GM12878 (cell line): ENCODE measurements around the gene CLEC2L. TPM values are rescaled to one million over a fixed set of nuclear protein-coding genes. Genes with fewer than 3 reads are reported as not detected.

Source experiments
- ATAC-seq: fragments of 200-7000 bp; cut with Tn5 transposase; 3 replicates; pipeline ENCODE4 v1.9.1; 2020; ENCODE audit warnings: mild to moderate bottlenecking, moderate library complexity
- BruUV-seq: library from RNA; stranded (reverse); fragments of 400-500 nt; replicated peaks from 2 replicates; lab custom pipeline; 2021; lab: Mats Ljungman, UMichigan
- CTCF ChIA-PET: fragments of 300-600 bp; sonication (Branson Sonifier 250); formaldehyde crosslinking; extraction: SDS; loops from one replicate; lab custom pipeline; 2021; ENCODE audit warnings: inconsistent platforms; lab: Yijun Ruan, JAX
- POLR2A ChIA-PET: fragments of 350-600 bp; formaldehyde crosslinking; extraction: SDS; loops from one replicate; lab custom pipeline; 2021; ENCODE audit warnings: inconsistent platforms; lab: Charles Lee
- RAD21 ChIA-PET: fragments of 300-600 bp; sonication (Branson Sonifier 250); formaldehyde crosslinking; loops from one replicate; lab custom pipeline; 2023; ENCODE audit warnings: antibody characterized with exemption; ENCODE audit not compliant: unreplicated experiment; lab: Charles Lee
- SMC1A ChIA-PET: fragments of 300-600 bp; sonication (Branson Sonifier 250); formaldehyde crosslinking; loops from one replicate; lab custom pipeline; 2023; ENCODE audit not compliant: unreplicated experiment, uncharacterized antibody; lab: Charles Lee
- DNase-seq: peaks from one replicate; pipeline ENCODE4 v3.0.0-alpha.2; 2011; ENCODE audit warnings: low read depth, low spot score
- FAIRE-seq: peaks from 3 replicates; lab custom pipeline; 2011; peaks lifted over from hg19 to GRCh38; lab: Jason Lieb, UNC
- H2AFZ ChIP-seq: 2 replicates; pipeline ENCODE4 v1.6.0; 2011; ENCODE audit warnings: low read depth, low read length, control low read depth; ENCODE audit not compliant: control insufficient read depth
- H3K27ac ChIP-seq: 2 replicates; pipeline ENCODE4 v1.5.1; 2011; ENCODE audit warnings: control low read depth; ENCODE audit not compliant: control insufficient read depth, insufficient read depth
- H3K27me3 ChIP-seq, 2 experiments: replicated peaks in 1 of 2; 2 replicates each; pipeline versions ENCODE4 v1.6.0 to v1.6.1; 2011; ENCODE audit warnings: low read length in 1 of 2; ENCODE audit not compliant: control insufficient read depth in 2 of 2, insufficient read depth in 2 of 2
- H3K36me3 ChIP-seq, 2 experiments: 2 replicates each; pipeline ENCODE4 v1.5.1; 2011; ENCODE audit warnings: low read length in 1 of 2; ENCODE audit not compliant: control insufficient read depth in 2 of 2, insufficient read depth in 2 of 2
- H3K4me1 ChIP-seq: 2 replicates; pipeline ENCODE4 v1.6.1; 2011; ENCODE audit warnings: mild to moderate bottlenecking, low read length, moderate library complexity, mixed read lengths; ENCODE audit not compliant: control insufficient read depth, insufficient read depth
- H3K4me2 ChIP-seq: 2 replicates; pipeline ENCODE4 v1.6.0; 2011; ENCODE audit warnings: control low read depth; ENCODE audit not compliant: control insufficient read depth, insufficient read depth
- H3K4me3 ChIP-seq: fragments of 200-600 bp; sonication (generic); 2 replicates; pipeline ENCODE4 v1.5.1; 2016
- H3K79me2 ChIP-seq: 2 replicates; pipeline ENCODE4 v1.6.0; 2011; ENCODE audit warnings: low read length; ENCODE audit not compliant: control insufficient read depth, insufficient read depth
- H3K9ac ChIP-seq: 2 replicates; pipeline ENCODE4 v1.8.0; 2011; ENCODE audit warnings: low read length, control low read depth, mixed read lengths; ENCODE audit not compliant: control insufficient read depth, insufficient read depth
- H3K9me3 ChIP-seq: replicated peaks from 3 replicates; pipeline ENCODE4 v1.5.1; 2011; ENCODE audit warnings: mild to moderate bottlenecking, low read length; ENCODE audit not compliant: control insufficient read depth, insufficient read depth
- H4K20me1 ChIP-seq: 2 replicates; pipeline ENCODE4 v1.6.0; 2011; ENCODE audit not compliant: control insufficient read depth, insufficient read depth
- ASH2L ChIP-seq: fragments of 300-600, 200-600 bp; sonication (generic); IDR thresholded peaks from 2 replicates; pipeline ENCODE4 v1.6.1; 2017; ENCODE audit warnings: low read depth, mild to moderate bottlenecking, borderline replicate concordance
- ATF7 ChIP-seq: fragments of 450-650 bp; IDR thresholded peaks from 2 replicates; pipeline ENCODE4 v1.6.1; 2016; ENCODE audit warnings: low read depth, mild to moderate bottlenecking
- CREM ChIP-seq: IDR thresholded peaks from 2 replicates; pipeline ENCODE4 v1.6.1; 2014; ENCODE audit warnings: antibody characterized with exemption, low read depth
- JUNB ChIP-seq: IDR thresholded peaks from 2 replicates; pipeline ENCODE4 v1.6.1; 2016; ENCODE audit warnings: antibody characterized with exemption, mild to moderate bottlenecking
- NBN ChIP-seq: fragments of 450-650 bp; IDR thresholded peaks from 2 replicates; pipeline ENCODE4 v1.6.1; 2016
- NFYA ChIP-seq: IDR thresholded peaks from 2 replicates; pipeline ENCODE4 v1.6.1; 2011; ENCODE audit warnings: low read depth, mild to moderate bottlenecking, low read length, improper control_type of control experiment, borderline replicate concordance
- NFYB ChIP-seq: IDR thresholded peaks from 2 replicates; pipeline ENCODE4 v1.6.1; 2011; ENCODE audit warnings: low read depth, mild to moderate bottlenecking, low read length, improper control_type of control experiment, moderate library complexity; ENCODE audit not compliant: insufficient read depth
- SREBF2 ChIP-seq: IDR thresholded peaks from 2 replicates; pipeline ENCODE4 v1.6.1; 2012; ENCODE audit warnings: mild to moderate bottlenecking, low read length
- ZBED1 ChIP-seq: IDR thresholded peaks from 2 replicates; pipeline ENCODE4 v1.6.1; 2016; ENCODE audit warnings: borderline replicate concordance
- ZNF207 ChIP-seq: fragments of 450-650 bp; IDR thresholded peaks from 2 replicates; pipeline ENCODE4 v1.6.1; 2014; ENCODE audit warnings: antibody characterized with exemption, mild to moderate bottlenecking, borderline replicate concordance
- WGBS: methylation state at CpG from one replicate; pipeline ENCODE4 v1.1.6; 2016; ENCODE audit warnings: low lambda C conversion rate; ENCODE audit not compliant: insufficient replicate concordance, insufficient coverage; ENCODE audit errors: missing lambda C conversion rate; 5-methylcytosine and 5-hydroxymethylcytosine counted together
- in situ Hi-C: fragments of 300-500 bp; cut with MboI; formaldehyde crosslinking; loops from 9 replicates; pipeline ENCODE4 v1.14.3; 2018; ENCODE audit warnings: mixed read lengths
- intact Hi-C: fragments of 100-400 bp; cut with micrococcal nuclease; formaldehyde crosslinking; loops from one replicate; pipeline ENCODE4 v1.14.2; 2022; ENCODE audit not compliant: unreplicated experiment
- polyA plus RNA-seq, 11 experiments: library from polyadenylated mRNA; depleted of rRNA in 4 of 11; unstranded in 6 of 11; stranded (reverse) in 5 of 11; fragments of >200 nt; fragmentation: Nextera tagmentation in 4 of 11; fragmentation: Illumina TruSeq in 1 of 11; extraction: Ambion mirVana in 4 of 11; extraction: Trizol in 1 of 11; gene quantifications; 1 replicate in 1 of 11; 2 replicates in 10 of 11; pipeline versions ENCODE4 v1.2.1 to v1.2.3, GENCODE V29; 2011 to 2016; ENCODE audit warnings: inconsistent platforms in 2 of 11, missing spikeins in 2 of 11, low read depth in 1 of 11
- total RNA-seq, 4 experiments: library from RNA; depleted of rRNA in 3 of 4; stranded (reverse); fragments of >200 nt in 3 of 4; fragmentation: Illumina TruSeq in 1 of 4; extraction: Trizol in 1 of 4; gene quantifications; 2 replicates each; pipeline versions ENCODE4 v1.2.1 to v1.2.3, GENCODE V29; 2013 to 2021
- TF ChIP-seq, protein P1 (sequence below): IDR thresholded peaks from 2 replicates; pipeline ENCODE4 v1.6.1; 2011; ENCODE audit warnings: borderline replicate concordance, low read depth, mild to moderate bottlenecking, moderate library complexity, mixed read lengths, low read length; ENCODE audit not compliant: insufficient read depth; ENCODE audit errors: extremely low read length
- TF ChIP-seq, protein P2 (sequence below): fragments of 450-650 bp; IDR thresholded peaks from 2 replicates; pipeline ENCODE4 v1.6.1; 2018; ENCODE audit warnings: borderline replicate concordance, mild to moderate bottlenecking; ENCODE audit not compliant: partially characterized antibody
- TF ChIP-seq, protein P3 (sequence below): fragments of 450-650 bp; conservative IDR thresholded peaks from 2 replicates; pipeline ENCODE4 v1.6.1; 2017; ENCODE audit warnings: mild to moderate bottlenecking, moderate library complexity
- TF ChIP-seq, protein P4 (sequence below): IDR thresholded peaks from 2 replicates; pipeline ENCODE4 v1.6.1; 2011; ENCODE audit warnings: mild to moderate bottlenecking, low read depth, low read length, moderate library complexity; ENCODE audit not compliant: insufficient replicate concordance

Gene CLEC2L
- total and polyA plus RNA-seq, 10 of the 15 experiments (the other 5 are each of a cell fraction or from before 2014, with no cell fraction given), result not detected

DNA sequence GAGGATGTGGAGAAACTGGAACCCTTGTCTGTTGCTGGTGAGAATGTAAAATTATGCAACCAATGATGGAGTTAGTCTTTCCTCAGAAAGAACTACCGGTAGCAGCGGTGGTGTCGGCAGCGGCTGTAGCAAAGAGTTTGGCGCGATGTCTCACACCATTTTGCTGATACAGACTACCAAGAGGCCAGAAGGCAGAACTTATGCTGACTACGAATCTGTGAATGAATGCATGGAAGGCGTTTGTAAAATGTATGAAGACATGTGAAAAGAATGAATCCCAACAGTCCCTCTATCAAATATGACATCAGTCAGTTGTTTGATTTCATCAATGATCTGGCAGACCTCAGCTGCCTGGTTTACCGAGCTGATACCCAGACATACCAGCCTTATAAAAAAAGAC is 10.6 kb downstream of the CLEC2L start (continued):
- TF ChIP-seq, protein P1, sequence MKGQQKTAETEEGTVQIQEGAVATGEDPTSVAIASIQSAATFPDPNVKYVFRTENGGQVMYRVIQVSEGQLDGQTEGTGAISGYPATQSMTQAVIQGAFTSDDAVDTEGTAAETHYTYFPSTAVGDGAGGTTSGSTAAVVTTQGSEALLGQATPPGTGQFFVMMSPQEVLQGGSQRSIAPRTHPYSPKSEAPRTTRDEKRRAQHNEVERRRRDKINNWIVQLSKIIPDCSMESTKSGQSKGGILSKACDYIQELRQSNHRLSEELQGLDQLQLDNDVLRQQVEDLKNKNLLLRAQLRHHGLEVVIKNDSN, result no peak
- TF ChIP-seq NFYA (no peak), ZNF207 (no peak), NBN (no peak), JUNB (no peak), ZBED1 (no peak)
- TF ChIP-seq, protein P2, sequence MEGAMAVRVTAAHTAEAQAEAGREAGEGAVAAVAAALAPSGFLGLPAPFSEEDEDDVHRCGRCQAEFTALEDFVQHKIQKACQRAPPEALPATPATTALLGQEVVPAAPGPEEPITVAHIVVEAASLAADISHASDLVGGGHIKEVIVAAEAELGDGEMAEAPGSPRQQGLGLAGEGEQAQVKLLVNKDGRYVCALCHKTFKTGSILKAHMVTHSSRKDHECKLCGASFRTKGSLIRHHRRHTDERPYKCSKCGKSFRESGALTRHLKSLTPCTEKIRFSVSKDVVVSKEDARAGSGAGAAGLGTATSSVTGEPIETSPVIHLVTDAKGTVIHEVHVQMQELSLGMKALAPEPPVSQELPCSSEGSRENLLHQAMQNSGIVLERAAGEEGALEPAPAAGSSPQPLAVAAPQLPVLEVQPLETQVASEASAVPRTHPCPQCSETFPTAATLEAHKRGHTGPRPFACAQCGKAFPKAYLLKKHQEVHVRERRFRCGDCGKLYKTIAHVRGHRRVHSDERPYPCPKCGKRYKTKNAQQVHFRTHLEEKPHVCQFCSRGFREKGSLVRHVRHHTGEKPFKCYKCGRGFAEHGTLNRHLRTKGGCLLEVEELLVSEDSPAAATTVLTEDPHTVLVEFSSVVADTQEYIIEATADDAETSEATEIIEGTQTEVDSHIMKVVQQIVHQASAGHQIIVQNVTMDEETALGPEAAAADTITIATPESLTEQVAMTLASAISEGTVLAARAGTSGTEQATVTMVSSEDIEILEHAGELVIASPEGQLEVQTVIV, result no peak

DNA sequence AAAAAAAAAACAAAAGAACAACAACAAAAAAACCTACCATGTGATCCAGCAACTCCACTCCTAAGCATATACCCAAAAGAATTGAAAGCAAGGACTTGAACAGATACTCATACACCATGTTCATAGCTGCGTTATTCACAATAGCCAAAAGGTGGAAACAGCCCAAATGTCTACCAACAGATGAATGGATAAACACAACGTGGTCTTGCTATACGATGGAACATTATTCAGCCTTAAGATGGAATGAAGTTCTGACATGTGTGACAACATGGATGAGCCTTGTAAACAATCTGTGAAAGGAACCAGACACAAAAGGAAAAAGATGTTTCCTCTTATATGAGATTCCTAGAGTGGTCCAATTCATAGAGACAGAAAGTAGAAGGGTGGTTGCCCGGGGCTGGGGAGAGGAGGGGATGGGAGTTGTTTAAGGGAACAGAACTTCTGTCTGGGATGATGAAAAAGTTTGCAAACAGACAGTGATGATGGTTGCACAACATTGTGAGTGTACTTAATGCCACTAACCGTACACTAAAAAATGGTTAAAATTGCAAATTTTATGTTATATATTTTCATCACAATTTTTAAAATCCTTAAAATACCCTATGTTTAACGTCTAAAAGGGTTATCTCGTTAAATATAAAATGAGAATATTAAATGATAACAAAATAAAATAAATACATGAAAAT is 11.6 kb downstream of the CLEC2L start:
- H2AFZ ChIP-seq, result no peak overlapping the region
- POLR2A ChIA-PET, result no interaction called here
- SMC1A ChIA-PET, result no interaction called here
- in situ Hi-C loops (no loop called here), intact Hi-C loops (no loop called here)
- H3K9ac ChIP-seq, result no peak overlapping the region
- DNase-seq (no peak), ATAC-seq (no peak), FAIRE-seq (no peak)
- no peaks in the 10 kb centered on the region for H3K36me3 ChIP-seq
- BruUV-seq, result no TSS peak
- WGBS, result 40% methylated on average over 7 of the region's 7 CpGs
- RAD21 ChIA-PET, result no interaction called here
- no peak for TF ChIP-seq NFYB
- no peak for TF ChIP-seq SREBF2
- TF ChIP-seq ZNF207, result no peak
- no peak for TF ChIP-seq ASH2L
- TF ChIP-seq, protein P3, sequence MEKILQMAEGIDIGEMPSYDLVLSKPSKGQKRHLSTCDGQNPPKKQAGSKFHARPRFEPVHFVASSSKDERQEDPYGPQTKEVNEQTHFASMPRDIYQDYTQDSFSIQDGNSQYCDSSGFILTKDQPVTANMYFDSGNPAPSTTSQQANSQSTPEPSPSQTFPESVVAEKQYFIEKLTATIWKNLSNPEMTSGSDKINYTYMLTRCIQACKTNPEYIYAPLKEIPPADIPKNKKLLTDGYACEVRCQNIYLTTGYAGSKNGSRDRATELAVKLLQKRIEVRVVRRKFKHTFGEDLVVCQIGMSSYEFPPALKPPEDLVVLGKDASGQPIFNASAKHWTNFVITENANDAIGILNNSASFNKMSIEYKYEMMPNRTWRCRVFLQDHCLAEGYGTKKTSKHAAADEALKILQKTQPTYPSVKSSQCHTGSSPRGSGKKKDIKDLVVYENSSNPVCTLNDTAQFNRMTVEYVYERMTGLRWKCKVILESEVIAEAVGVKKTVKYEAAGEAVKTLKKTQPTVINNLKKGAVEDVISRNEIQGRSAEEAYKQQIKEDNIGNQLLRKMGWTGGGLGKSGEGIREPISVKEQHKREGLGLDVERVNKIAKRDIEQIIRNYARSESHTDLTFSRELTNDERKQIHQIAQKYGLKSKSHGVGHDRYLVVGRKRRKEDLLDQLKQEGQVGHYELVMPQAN, result no peak
- TF ChIP-seq CREM, result no peak
- no peak for TF ChIP-seq ATF7
- TF ChIP-seq, protein P4, sequence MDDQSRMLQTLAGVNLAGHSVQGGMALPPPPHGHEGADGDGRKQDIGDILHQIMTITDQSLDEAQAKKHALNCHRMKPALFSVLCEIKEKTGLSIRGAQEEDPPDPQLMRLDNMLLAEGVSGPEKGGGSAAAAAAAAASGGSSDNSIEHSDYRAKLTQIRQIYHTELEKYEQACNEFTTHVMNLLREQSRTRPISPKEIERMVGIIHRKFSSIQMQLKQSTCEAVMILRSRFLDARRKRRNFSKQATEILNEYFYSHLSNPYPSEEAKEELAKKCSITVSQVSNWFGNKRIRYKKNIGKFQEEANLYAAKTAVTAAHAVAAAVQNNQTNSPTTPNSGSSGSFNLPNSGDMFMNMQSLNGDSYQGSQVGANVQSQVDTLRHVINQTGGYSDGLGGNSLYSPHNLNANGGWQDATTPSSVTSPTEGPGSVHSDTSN, result no peak
- H4K20me1 ChIP-seq, result no peaks in the 10 kb centered on the region
- H3K27me3 ChIP-seq, result no peaks in the 10 kb centered on the region
- no peak overlapping the region for H3K4me2 ChIP-seq
- H3K4me1 ChIP-seq, result no peaks in the 10 kb centered on the region
- H3K27ac ChIP-seq, result no peak overlapping the region
- no peak overlapping the region for H3K4me3 ChIP-seq
- H3K9me3 ChIP-seq, result no peaks in the 10 kb centered on the region
- H3K79me2 ChIP-seq, result no peaks in the 10 kb centered on the region
- CTCF ChIA-PET, result no interaction called here
